Neural progenitor cell (in vitro differentiated cells): Measurements from ENCODE around the gene ANKRD35. TPM values are rescaled to one million over a fixed set of nuclear protein-coding genes. Genes with fewer than 3 reads are reported as not detected.
"Not testable (repeated sequence)": the region's sequence is repeated elsewhere in the genome, so short reads cannot be mapped to it uniquely, and the experiment has no call there.

Experiments
- DNase-seq: peaks from one replicate; pipeline ENCODE4 v3.0.0-alpha.2; 2016; ENCODE audit warnings: low spot score
- H2AFZ ChIP-seq: fragments of 200-600 bp; sonication (generic); replicated peaks from 2 replicates; pipeline ENCODE4 v1.6.1; 2016; ENCODE audit warnings: antibody characterized with exemption
- H3F3A ChIP-seq: fragments of 200-600 bp; sonication (generic); 2 replicates; pipeline ENCODE4 v1.6.1; 2016; ENCODE audit warnings: antibody characterized with exemption, low read depth
- H3K27ac ChIP-seq: fragments of 200-600 bp; sonication (generic); 2 replicates; pipeline ENCODE4 v1.5.1; 2016; ENCODE audit warnings: mild to moderate bottlenecking
- H3K27me3 ChIP-seq: fragments of 200-600 bp; sonication (generic); 2 replicates; pipeline ENCODE4 v1.6.1; 2016; ENCODE audit warnings: mild to moderate bottlenecking, moderate library complexity
- H3K36me3 ChIP-seq: fragments of 200-600 bp; sonication (generic); 2 replicates; pipeline ENCODE4 v1.5.1; 2016
- H3K4me1 ChIP-seq: fragments of 200-600 bp; sonication (generic); 2 replicates; pipeline ENCODE4 v1.6.1; 2016; ENCODE audit warnings: mixed run types
- H3K4me2 ChIP-seq: fragments of 200-600 bp; sonication (generic); 2 replicates; pipeline ENCODE4 v1.6.1; 2016
- H3K4me3 ChIP-seq: fragments of 200-600 bp; sonication (generic); 2 replicates; pipeline ENCODE4 v1.5.1; 2016
- H3K79me2 ChIP-seq: fragments of 200-600 bp; sonication (generic); 2 replicates; pipeline ENCODE4 v1.6.1; 2016; ENCODE audit warnings: low read depth
- H3K9ac ChIP-seq: fragments of 200-600 bp; sonication (generic); 2 replicates; pipeline ENCODE4 v1.6.1; 2016
- H3K9me3 ChIP-seq: fragments of 200-600 bp; sonication (generic); 2 replicates; pipeline ENCODE4 v1.5.1; 2016; ENCODE audit warnings: low read depth
- H4K20me1 ChIP-seq: fragments of 200-600 bp; sonication (generic); 2 replicates; pipeline ENCODE4 v1.6.1; 2016; ENCODE audit warnings: low read depth
- H3K27ac Mint-ChIP-seq: 3 replicates; pipeline ENCODE4 v1.8.0; 2021; ENCODE audit warnings: mixed read lengths
- H3K27me3 Mint-ChIP-seq: 2 replicates; pipeline ENCODE4 v1.8.0; 2022; ENCODE audit warnings: low read depth, mild to moderate bottlenecking, inconsistent platforms, moderate library complexity, mixed read lengths; ENCODE audit not compliant: insufficient read depth
- H3K36me3 Mint-ChIP-seq: 3 replicates; pipeline ENCODE4 v1.8.0; 2021; ENCODE audit warnings: mixed read lengths
- H3K4me1 Mint-ChIP-seq: 3 replicates; pipeline ENCODE4 v1.8.0; 2021; ENCODE audit warnings: mixed read lengths
- H3K4me3 Mint-ChIP-seq: 3 replicates; pipeline ENCODE4 v1.8.0; 2021; ENCODE audit warnings: mild to moderate bottlenecking, moderate library complexity, mixed read lengths
- H3K9me3 Mint-ChIP-seq: 3 replicates; pipeline ENCODE4 v1.8.0; 2020; ENCODE audit warnings: mixed read lengths
- CTCF ChIP-seq: fragments of 200-600 bp; sonication (generic); IDR thresholded peaks from 2 replicates; pipeline ENCODE4 v1.5.1; 2017; ENCODE audit warnings: antibody characterized with exemption, mild to moderate bottlenecking
- EZH2 ChIP-seq: fragments of 200-600 bp; sonication (generic); IDR thresholded peaks from 2 replicates; pipeline ENCODE4 v1.6.1; 2017; ENCODE audit warnings: antibody characterized with exemption, mild to moderate bottlenecking, moderate library complexity
- EZH2phosphoT487 ChIP-seq: fragments of 200-600 bp; sonication (generic); IDR thresholded peaks from 2 replicates; pipeline ENCODE4 v1.6.1; 2017; ENCODE audit warnings: antibody characterized with exemption
- total RNA-seq: library from RNA; depleted of rRNA; stranded (reverse); fragments of >200 nt; gene quantifications from 2 replicates; pipeline ENCODE4 v1.2.3, GENCODE V29; 2015; ENCODE audit warnings: low replicate concordance

The ANKRD35 gene
- total RNA-seq, 1 donor from 2014 or later: 1.1 TPM

GRCh38 chr1:145845144-145845513, 40.5 kb downstream of the ANKRD35 start:
- Histone ChIP-seq H4K20me1 (no peaks in the 10 kb centered on the region), H3K9ac (no peak overlapping the region), H3K79me2 (no peaks in the 10 kb centered on the region), H3K4me2 (peak overlapping the region; percentile 92), H3K36me3 (no peaks in the 10 kb centered on the region), H3K4me1 (no peaks in the 10 kb centered on the region), H3K27ac (no peak overlapping the region), H3F3A (peaks cover 33% of the 10 kb centered on the region), H2AFZ (no peak overlapping the region), H3K27me3 (peaks cover 11% of the 10 kb centered on the region), H3K4me3 (peak overlapping the region; percentile 69), H3K9me3 (no peaks in the 10 kb centered on the region)
- Mint-ChIP-seq H3K4me3 (no peak overlapping the region), H3K36me3 (peaks cover 21% of the 10 kb centered on the region), H3K9me3 (no peaks in the 10 kb centered on the region), H3K4me1 (peaks cover 3% of the 10 kb centered on the region), H3K27me3 (peaks cover 2% of the 10 kb centered on the region), H3K27ac (no peak overlapping the region)
- TF ChIP-seq CTCF: no peak
- no peak for TF ChIP-seq EZH2
- TF ChIP-seq EZH2phosphoT487: no peak
- DNase-seq: no peak

- Mint-ChIP-seq H3K4me1 (peaks cover 3% of the 10 kb centered on the region), H3K27ac (no peak overlapping the region), H3K9me3 (no peaks in the 10 kb centered on the region), H3K4me3 (no peak overlapping the region), H3K36me3 (peaks cover 21% of the 10 kb centered on the region), H3K27me3 (peaks cover 2% of the 10 kb centered on the region)
- no peak overlapping the region for H3K27ac ChIP-seq
- no peak overlapping the region for H2AFZ ChIP-seq
- H3K4me2 ChIP-seq: no peak overlapping the region
- no peaks in the 10 kb centered on the region for H3K36me3 ChIP-seq
- TF ChIP-seq CTCF (no peak), EZH2phosphoT487 (no peak), EZH2 (no peak)
- no peaks in the 10 kb centered on the region for H3K9me3 ChIP-seq
- no peaks in the 10 kb centered on the region for H4K20me1 ChIP-seq
- H3K4me3 ChIP-seq: no peak overlapping the region
- no peak for DNase-seq
- H3F3A ChIP-seq: peaks cover 33% of the 10 kb centered on the region
- no peaks in the 10 kb centered on the region for H3K4me1 ChIP-seq
- peaks cover 11% of the 10 kb centered on the region for H3K27me3 ChIP-seq
- no peak overlapping the region for H3K9ac ChIP-seq
- H3K79me2 ChIP-seq: no peaks in the 10 kb centered on the region
Measured at GRCh38 chr1:145843031-145843430, 42.6 kb downstream of the ANKRD35 start.

- Histone ChIP-seq H3K4me1 (no peaks in the 10 kb centered on the region), H2AFZ (no peak overlapping the region), H4K20me1 (no peaks in the 10 kb centered on the region), H3K4me3 (no peak overlapping the region), H3K9me3 (no peaks in the 10 kb centered on the region), H3K9ac (no peak overlapping the region), H3K27ac (no peak overlapping the region), H3K4me2 (no peak overlapping the region), H3F3A (peaks cover 5% of the 10 kb centered on the region), H3K36me3 (peaks cover 8% of the 10 kb centered on the region), H3K27me3 (no peaks in the 10 kb centered on the region), H3K79me2 (no peaks in the 10 kb centered on the region)
- no peaks in the 10 kb centered on the region for H3K27me3 Mint-ChIP-seq
- H3K4me3 Mint-ChIP-seq: no peak overlapping the region
- no peak overlapping the region for H3K27ac Mint-ChIP-seq
- DNase-seq: no peak
- H3K36me3 Mint-ChIP-seq: peaks cover 38% of the 10 kb centered on the region
- TF ChIP-seq EZH2: no peak
- no peak for TF ChIP-seq CTCF
- TF ChIP-seq EZH2phosphoT487: no peak
- H3K9me3 Mint-ChIP-seq: no peaks in the 10 kb centered on the region
- H3K4me1 Mint-ChIP-seq: no peaks in the 10 kb centered on the region
Measured at GRCh38 chr1:145837656-145838055, 48.0 kb downstream of the ANKRD35 start.

GRCh38 chr1:145830810-145831209, 54.9 kb downstream of the ANKRD35 start:
- peaks cover 17% of the 10 kb centered on the region for H3K36me3 ChIP-seq

More at GRCh38 chr1:145830810-145831209, 54.9 kb downstream of the ANKRD35 start:
- H3K27me3 Mint-ChIP-seq, H4K20me1 ChIP-seq, H3K79me2 ChIP-seq, H3K4me3 Mint-ChIP-seq, H3K4me1 Mint-ChIP-seq, H3K27ac ChIP-seq, H3K9me3 Mint-ChIP-seq, H3K27me3 ChIP-seq, H3F3A ChIP-seq, H3K4me2 ChIP-seq, H3K4me1 ChIP-seq, H2AFZ ChIP-seq, H3K4me3 ChIP-seq, H3K9me3 ChIP-seq, DNase-seq, H3K9ac ChIP-seq, H3K27ac Mint-ChIP-seq: not testable (repeated sequence)
- peaks cover 41% of the 10 kb centered on the region for H3K36me3 Mint-ChIP-seq
